Stimulated activated CD4-positive, alpha-beta T cell treated with anti-CD3 and anti-CD28 coated beads, Interleukin-15, amount 100 ng/mL, for 48 hours (primary cell): ENCODE results near the gene F3.
"Not testable (repeated sequence)": the region's sequence is repeated elsewhere in the genome, so short reads cannot be mapped to it uniquely, and the experiment has no call there.

Experiments used
- DNase-seq, 2 donors: peaks; one replicate each; pipeline ENCODE4 v3.0.0-alpha.2; 2020; ENCODE audit warnings: low read depth in 2 of 2

F3 gene

DNA sequence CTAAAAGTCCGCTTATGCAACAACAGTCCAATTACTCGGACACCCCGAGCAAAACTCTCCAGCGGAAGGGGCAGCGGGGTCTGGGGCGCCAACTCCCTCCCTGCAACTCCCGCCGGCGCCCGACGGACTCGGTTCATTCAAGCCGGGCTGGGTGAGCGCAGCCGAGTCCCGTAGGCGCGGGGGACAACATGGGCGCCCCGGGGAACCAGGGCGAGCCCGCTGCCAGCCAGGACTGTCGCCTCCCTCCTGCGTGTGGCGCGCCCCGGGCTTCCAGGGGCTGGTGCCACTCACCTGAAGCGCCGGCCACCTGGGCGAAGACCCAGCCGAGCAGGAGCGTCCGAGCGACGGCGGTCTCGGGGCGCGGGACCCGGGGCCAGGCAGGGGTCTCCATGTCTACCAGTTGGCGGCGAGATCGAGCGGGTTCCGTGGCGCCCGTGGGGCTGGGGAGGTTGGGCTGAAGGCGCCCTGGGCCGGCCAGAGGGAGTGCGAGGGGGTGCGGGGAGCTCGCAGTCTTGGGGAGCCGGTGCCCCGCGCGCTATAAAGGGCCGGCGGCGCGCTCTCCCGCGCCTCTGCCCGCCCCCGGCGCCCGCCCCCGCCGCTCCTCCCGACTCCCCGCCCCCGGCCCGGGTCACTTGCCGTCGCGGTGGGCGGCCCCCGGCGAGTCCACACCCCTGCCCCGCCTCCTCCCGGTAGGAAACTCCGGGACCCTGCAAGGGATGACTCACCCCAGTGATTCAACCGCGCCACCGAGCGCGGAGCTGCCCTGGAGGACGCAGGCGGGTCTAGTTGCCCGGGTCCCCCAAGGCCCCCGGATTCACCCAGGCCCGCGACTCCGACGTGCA, at the start of gene F3:
F3 (minus strand) TSS at position 514 of the 842 bp plus-strand sequence; CDS start at position 391, 123 bp downstream.
- DNase-seq = peak; percentile 57 to 79

DNA sequence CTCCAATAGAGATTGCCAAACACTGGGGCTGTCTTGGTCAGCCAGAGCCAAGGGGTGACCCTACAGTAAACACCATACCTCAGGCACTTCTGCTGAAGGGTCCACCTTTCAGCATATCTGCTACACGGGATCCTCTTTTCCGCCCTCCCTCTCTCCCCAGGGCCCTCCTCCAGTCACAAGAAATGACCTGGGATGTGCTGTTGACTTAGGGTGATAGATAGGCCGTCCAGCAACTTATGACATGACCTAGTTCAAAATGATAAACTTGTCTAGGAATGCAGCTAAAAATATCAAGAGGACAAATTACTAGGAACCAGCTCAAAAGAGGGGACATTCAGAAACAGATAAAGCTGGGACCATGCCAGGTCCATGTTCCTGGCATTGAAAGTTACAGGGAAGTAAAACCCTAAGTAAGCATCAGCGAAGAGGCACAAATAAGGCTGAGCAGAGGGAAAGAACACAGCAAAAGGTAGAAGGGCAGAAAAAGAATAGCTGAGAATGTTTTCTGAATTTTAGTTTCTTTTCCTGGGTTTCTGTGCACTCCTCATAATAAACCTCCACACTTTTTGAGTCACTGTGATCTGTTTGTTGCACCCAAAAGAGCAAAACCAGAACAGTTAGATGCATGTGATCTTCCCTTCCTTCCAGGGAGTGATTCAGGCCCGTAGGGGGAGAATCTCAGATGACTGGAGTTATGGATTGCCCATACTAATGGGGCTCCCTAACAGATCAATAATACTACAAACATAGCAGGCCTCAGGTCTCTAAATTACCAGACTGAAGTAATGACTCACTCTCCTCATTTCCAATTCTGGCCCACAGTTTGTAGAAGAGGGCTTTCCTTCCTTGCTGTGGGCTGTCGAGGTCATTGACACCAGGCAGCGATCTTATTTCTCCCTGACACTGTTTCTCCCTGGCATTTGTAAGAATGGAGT, 48.9 kb upstream of the F3 start:
- no peak for DNase-seq

DNA sequence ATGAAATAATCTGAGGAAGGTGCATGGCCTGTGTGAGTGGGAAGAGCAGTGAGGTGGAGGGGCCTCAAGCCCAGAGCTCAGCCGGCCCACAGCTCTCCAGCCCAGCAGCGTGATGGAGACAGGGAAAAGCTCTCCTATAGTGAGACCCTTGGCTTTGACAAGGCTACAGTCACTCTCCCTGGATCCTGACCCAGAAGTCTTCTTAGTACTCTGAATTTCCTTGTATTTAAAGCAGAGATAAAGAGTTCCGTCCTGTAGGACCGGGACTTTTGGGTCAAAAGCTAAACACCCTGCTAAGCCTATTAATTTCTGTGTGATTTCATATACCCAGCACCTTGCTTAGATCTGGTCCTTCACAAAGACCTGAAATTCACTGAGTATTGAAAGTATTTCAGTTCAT, 48.2 kb upstream of the F3 start:
- DNase-seq = no peak

GRCh38 chr1:94582565-94582964, 41.0 kb upstream of the F3 start:
- no peak for DNase-seq

- no peak for DNase-seq
Observed at GRCh38 chr1:94580367-94581115, 39.0 kb upstream of the F3 start.

DNA sequence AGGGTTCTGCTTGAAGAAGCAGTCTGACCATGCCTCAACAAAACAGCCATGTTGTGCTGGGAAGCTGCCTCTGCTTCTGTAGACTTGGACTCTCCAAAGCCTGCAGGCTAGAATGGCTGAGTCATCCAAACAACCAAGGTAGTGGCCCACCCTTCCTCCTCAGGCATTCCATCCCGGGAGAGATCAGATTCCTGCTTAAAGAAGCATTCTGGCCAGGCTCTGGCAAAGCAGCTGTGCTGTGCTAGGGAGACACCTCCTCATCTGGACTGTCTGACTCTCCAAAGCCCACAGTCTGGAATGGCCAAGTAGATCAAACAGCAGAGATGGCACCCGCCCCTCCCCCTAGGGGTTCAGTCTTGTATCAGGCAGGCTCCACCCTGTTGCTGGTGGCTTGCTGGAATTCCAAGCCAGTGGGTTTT, 38.3 kb upstream of the F3 start:
- no peak for DNase-seq

GRCh38 chr1:94578856-94579255, 37.3 kb upstream of the F3 start:
- no peak for DNase-seq

DNA sequence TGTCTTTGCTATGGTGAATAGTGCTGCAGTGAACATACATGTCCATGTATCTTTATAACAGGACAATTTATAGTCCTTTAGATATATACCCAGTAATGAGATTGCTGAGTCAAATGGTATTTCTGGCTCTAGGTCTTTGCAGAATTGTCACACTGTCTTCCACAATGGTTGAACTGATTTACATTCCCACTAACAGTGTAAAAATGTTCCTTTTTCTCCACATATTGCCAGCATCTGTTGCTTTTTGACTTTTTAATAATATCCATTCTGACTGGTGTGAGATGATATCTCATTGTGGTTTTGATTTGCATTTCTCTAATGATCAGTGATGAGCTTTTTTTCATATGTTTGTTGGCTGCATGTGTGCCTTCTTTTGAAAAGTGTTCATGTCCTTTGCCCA, 32.4 kb upstream of the F3 start:
- DNase-seq = not testable (repeated sequence)

DNA sequence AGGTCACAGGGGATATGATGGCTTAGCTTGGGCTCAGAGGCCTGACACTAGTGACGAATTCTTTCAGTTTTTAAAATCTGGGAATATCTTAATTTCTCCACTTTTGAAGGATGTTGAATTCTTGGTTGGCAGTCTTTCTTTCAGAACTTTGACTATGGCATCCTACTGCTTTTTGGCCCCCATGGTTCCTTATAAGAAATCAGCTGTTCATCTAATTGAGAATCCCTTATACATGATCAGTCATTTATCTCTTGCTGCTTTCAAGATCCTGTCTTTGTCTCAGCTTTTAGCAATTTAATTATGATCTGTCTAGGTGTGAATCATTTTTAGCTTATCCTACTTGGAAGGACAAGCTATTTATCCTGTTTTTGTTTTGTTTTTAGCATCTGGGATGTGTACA, 31.2 kb upstream of the F3 start:
- DNase-seq = no peak

DNA sequence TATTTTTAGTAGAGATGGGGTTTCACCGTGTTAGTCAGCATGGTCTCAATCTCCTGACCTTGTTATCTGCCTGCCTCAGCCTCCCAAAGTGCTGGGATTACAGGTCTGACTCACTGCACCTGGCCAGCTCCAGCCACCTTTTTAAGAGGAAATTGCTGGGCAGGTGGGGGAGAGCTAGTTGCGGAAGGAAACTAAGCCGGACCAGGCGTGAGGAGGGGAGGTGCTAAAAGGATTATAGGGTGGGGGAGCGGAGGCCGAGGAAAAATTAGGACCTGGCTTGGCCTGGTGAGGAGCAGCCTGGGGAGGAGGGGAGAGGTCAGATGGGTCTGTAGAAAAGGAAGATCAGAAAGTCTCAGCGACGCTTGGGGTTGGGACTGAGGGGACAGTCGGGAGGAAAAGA, 29.4 kb upstream of the F3 start:
- not testable (repeated sequence) for DNase-seq

GRCh38 chr1:94568806-94569205, 27.2 kb upstream of the F3 start:
- not testable (repeated sequence) for DNase-seq

DNA sequence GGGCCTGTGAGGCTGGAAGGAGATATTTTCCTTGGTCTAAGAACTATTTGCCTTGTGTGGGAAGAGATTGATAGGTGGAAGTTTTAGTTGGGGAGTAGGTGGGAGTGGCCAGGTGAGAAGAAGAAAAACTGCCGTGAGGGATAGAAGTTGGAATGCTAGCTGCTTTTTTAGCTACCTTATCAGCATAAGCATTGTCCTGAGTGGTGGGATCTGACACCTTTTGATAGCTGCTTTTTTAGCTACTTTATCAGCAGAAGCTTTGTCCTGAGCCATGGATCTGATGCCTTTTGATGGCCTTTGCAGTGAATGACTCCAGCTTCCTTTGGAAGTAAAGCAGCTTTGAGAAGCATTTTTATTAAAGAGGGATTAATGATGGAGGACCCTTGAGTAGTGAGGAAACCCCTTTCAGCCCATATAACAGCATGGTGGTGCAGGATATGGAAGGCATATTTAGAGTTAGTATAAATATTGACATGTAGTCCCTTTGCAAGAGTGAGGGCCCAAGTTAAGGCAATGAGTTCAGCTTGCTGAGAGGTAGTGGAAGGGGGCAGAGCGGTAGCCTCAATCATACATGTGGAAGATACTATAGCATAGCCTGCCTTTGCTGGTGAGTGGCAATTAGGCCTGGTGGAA, 26.5 kb upstream of the F3 start:
- DNase-seq = not testable (repeated sequence)

- DNase-seq = not testable (repeated sequence)
Observed at GRCh38 chr1:94566436-94566835, 24.9 kb upstream of the F3 start.

DNA sequence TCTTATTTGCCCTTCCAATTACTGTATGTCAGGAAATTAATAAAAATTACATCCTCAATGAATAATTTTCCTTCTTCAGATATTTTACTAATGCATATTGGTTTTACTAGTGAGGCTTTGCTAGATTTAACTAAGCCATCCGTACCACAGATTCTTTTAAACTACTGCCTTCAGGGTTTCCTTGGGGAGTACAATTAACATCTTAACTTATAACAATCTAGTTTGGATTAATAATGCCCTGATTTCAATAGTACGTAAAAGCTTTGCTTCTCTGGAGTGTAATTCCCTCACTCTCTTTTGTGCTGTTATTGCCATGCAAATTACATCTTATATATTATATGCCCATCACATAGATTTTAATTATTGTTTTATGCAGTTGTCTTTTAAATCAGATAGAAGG, 24.3 kb upstream of the F3 start:
- no peak for DNase-seq

DNA sequence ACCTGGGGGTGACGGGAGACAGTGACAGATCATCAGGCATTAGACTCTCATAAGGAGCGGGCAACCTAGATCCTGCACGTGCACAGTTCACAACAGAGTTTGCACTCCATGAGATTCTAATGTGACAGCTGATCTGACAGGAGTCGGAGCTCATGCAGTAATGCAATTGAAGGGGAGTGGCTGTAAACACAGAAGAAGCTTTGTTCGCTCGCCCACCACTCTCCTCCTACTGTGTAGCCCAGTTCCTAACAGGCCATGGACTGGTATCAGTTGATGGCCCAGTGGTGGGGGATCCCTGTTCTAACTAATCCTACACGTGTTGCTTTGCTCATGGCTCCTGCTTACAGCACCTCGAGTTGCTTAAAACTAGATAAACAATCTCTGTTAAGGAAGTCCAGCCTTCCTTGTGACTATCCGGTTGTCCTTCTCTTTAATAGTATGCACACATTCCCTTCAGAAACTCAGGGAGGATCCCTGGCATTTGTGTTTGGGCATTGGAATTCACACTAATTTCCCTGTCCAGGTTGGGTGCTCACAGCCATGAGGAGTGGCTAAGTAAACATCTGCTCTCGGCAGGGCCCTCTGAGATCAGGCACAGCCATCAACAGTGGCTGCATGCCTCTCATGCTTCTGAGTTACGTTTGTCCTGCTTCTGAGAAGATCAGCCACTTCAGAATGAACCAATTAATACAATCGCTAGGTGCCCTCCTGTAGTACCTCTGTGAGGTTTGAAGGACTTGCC, 21.1 kb upstream of the F3 start:
- DNase-seq = no peak

DNA sequence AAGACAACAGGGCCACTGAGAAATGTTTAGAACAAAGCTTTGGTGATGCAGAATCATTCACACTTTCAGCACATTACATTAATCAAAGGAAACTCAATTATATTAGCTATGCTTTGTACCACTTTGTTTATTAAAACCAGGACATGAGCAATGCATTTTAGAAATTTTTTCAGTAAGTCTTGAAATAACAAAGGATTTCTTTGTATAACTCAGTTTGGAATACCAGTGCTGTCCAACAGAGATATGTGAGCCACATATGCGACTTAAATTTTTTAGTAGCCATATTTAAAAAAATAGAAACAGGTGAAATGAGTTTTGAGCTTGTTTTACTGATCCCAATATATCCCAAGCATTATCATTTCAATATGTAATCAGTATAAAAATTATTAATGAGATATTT, 18.8 kb upstream of the F3 start:
- DNase-seq = no peak

- DNase-seq = no peak
Observed at GRCh38 chr1:94559921-94560320, 18.4 kb upstream of the F3 start.

GRCh38 chr1:94555091-94555490, 13.5 kb upstream of the F3 start:
- DNase-seq = no peak

DNA sequence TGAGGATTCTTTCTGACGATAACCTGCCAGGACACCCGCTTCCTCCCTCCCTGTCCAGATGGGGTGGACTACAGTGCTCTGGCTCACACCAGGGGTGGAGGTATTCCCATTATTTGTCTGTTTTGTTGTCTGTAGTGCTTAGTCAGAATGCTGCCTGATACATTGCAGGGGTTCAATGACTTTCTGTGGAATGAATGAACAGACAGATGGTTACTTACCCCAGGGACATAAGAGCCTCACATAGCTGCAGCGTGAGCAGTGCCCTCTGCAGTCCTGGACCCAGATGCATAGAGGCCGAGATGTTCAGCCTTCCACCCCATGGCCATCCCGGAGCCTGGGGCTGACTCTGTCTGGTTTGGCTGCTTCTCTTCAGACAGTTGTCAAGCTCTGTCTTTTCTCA, 13.0 kb upstream of the F3 start:
- no peak for DNase-seq

- DNase-seq = no peak
Observed at GRCh38 chr1:94553931-94554330, 12.4 kb upstream of the F3 start.

GRCh38 chr1:94553323-94553730, 11.8 kb upstream of the F3 start:
- DNase-seq = no peak
